SK-N-SH treated with all-trans-retinoic acid at 6 μM for 48 hours (cell line): ENCODE results near the gene GALNT1.

Experiments
- ATAC-seq: fragments of 200-7000 bp; cut with Tn5 transposase; 3 replicates; pipeline ENCODE4 v1.9.1; 2020; ENCODE audit warnings: mild to moderate bottlenecking, moderate library complexity
- ARNTL ChIP-seq: fragments of 450-650 bp; formaldehyde crosslinking; IDR thresholded peaks from 2 replicates; pipeline ENCODE4 v1.5.0; 2020; ENCODE audit warnings: low read depth, mild to moderate bottlenecking, moderate library complexity, borderline replicate concordance
- BACH2 ChIP-seq: fragments of 250-450 bp; sonication (Bioruptor Pico); IDR thresholded peaks from 2 replicates; pipeline ENCODE4 v1.9.0; 2021; ENCODE audit warnings: mild to moderate bottlenecking, borderline replicate concordance
- CSDC2 ChIP-seq: fragments of 250-450 bp; sonication (Bioruptor Pico); IDR thresholded peaks from 2 replicates; pipeline ENCODE4 v1.5.0; 2020; ENCODE audit warnings: mild to moderate bottlenecking, moderate library complexity
- ESRRG ChIP-seq: fragments of 250-450 bp; sonication (Bioruptor Pico); IDR thresholded peaks from 2 replicates; pipeline ENCODE4 v1.6.1; 2021; ENCODE audit warnings: mild to moderate bottlenecking
- GLIS3 ChIP-seq: fragments of 250-450 bp; sonication (Bioruptor Pico); IDR thresholded peaks from 2 replicates; pipeline ENCODE4 v1.5.0; 2020; ENCODE audit warnings: mild to moderate bottlenecking, moderate library complexity
- ISL1 ChIP-seq: fragments of 250-450 bp; sonication (Bioruptor Pico); IDR thresholded peaks from 2 replicates; pipeline ENCODE4 v2.1.2; 2022; ENCODE audit warnings: mild to moderate bottlenecking, moderate library complexity
- OSR1 ChIP-seq: fragments of 250-450 bp; sonication (Bioruptor Pico); IDR thresholded peaks from 2 replicates; pipeline ENCODE4 v1.8.0; 2022; ENCODE audit warnings: moderate library complexity, mild to moderate bottlenecking, inconsistent platforms
- PPARA ChIP-seq: fragments of 250-450 bp; sonication (Bioruptor Pico); IDR thresholded peaks from 2 replicates; pipeline ENCODE4 v1.5.0; 2020; ENCODE audit warnings: mild to moderate bottlenecking, borderline replicate concordance
- RARB ChIP-seq: fragments of 250-450 bp; sonication (Bioruptor Pico); IDR thresholded peaks from 2 replicates; pipeline ENCODE4 v1.8.0; 2021; ENCODE audit warnings: mild to moderate bottlenecking, moderate library complexity
- SNAI2 ChIP-seq: fragments of 250-450 bp; sonication (Bioruptor Pico); IDR thresholded peaks from 2 replicates; pipeline ENCODE4 v1.5.0; 2020; ENCODE audit warnings: mild to moderate bottlenecking, moderate library complexity
- TCF4 ChIP-seq: fragments of 250-450 bp; sonication (Bioruptor Pico); IDR thresholded peaks from 2 replicates; pipeline ENCODE4 v1.8.0; 2021; ENCODE audit warnings: mild to moderate bottlenecking, moderate library complexity, borderline replicate concordance
- TOX ChIP-seq: fragments of 250-450 bp; sonication (Bioruptor Pico); IDR thresholded peaks from 2 replicates; pipeline ENCODE4 v1.8.0; 2021; ENCODE audit warnings: mild to moderate bottlenecking, moderate library complexity, borderline replicate concordance
- TSHZ2 ChIP-seq: fragments of 250-450 bp; sonication (Bioruptor Pico); IDR thresholded peaks from 2 replicates; pipeline ENCODE4 v1.5.0; 2020; ENCODE audit warnings: mild to moderate bottlenecking, moderate library complexity
- ZC3H10 ChIP-seq: fragments of 250-450 bp; sonication (Bioruptor Pico); IDR thresholded peaks from 2 replicates; pipeline ENCODE4 v1.5.1; 2021; ENCODE audit warnings: mild to moderate bottlenecking, moderate library complexity
- ZFP3 ChIP-seq: fragments of 250-450 bp; sonication (Bioruptor Pico); IDR thresholded peaks from 2 replicates; pipeline ENCODE4 v1.5.0; 2020; ENCODE audit warnings: mild to moderate bottlenecking, moderate library complexity
- ZFP30 ChIP-seq: fragments of 450-650 bp; formaldehyde crosslinking; IDR thresholded peaks from 2 replicates; pipeline ENCODE4 v1.5.0; 2022; ENCODE audit warnings: mild to moderate bottlenecking, moderate library complexity
- ZNF565 ChIP-seq: fragments of 450-650 bp; formaldehyde crosslinking; conservative IDR thresholded peaks from 2 replicates; pipeline ENCODE4 v1.5.0; 2020; ENCODE audit warnings: low read depth, mild to moderate bottlenecking, moderate library complexity
- ZNF70 ChIP-seq: fragments of 450-650 bp; formaldehyde crosslinking; IDR thresholded peaks from 2 replicates; pipeline ENCODE4 v1.5.0; 2020; ENCODE audit warnings: mild to moderate bottlenecking, moderate library complexity
- ZNF8 ChIP-seq: fragments of 450-650 bp; formaldehyde crosslinking; IDR thresholded peaks from 2 replicates; pipeline ENCODE4 v1.5.0; 2020; ENCODE audit warnings: mild to moderate bottlenecking, moderate library complexity
- TF ChIP-seq, protein P1 (sequence below): fragments of 250-450 bp; sonication (Bioruptor Pico); IDR thresholded peaks from 2 replicates; pipeline ENCODE4 v1.8.0; 2021; ENCODE audit warnings: low read depth, mild to moderate bottlenecking, moderate library complexity, borderline replicate concordance
- TF ChIP-seq, protein P2 (sequence below): fragments of 250-450 bp; sonication (Bioruptor Pico); IDR thresholded peaks from 2 replicates; pipeline ENCODE4 v1.8.0; 2020; ENCODE audit warnings: mild to moderate bottlenecking, moderate library complexity, borderline replicate concordance
- TF ChIP-seq, protein P3 (sequence below): fragments of 250-450 bp; sonication (Bioruptor Pico); IDR thresholded peaks from 2 replicates; pipeline ENCODE4 v1.5.1; 2020; ENCODE audit warnings: low read depth, mild to moderate bottlenecking, moderate library complexity
- TF ChIP-seq, protein P4 (sequence below): fragments of 250-450 bp; sonication (Bioruptor Pico); IDR thresholded peaks from 2 replicates; pipeline ENCODE4 v1.5.1; 2021; ENCODE audit warnings: mild to moderate bottlenecking, moderate library complexity

Gene GALNT1

GRCh38 chr18:35753306-35753910 lies 171.9 kb downstream of the GALNT1 start:
- ATAC-seq: no peak
- TF ChIP-seq ZNF8 (CRISPR knock-in tag): no peak
- TF ChIP-seq ZNF565 (CRISPR knock-in tag): no peak
- no peak for TF ChIP-seq TCF4 (CRISPR knock-in tag)
- no peak for TF ChIP-seq RARB (CRISPR knock-in tag)
- no peak for TF ChIP-seq TSHZ2 (CRISPR knock-in tag)
- TF ChIP-seq ZNF70 (CRISPR knock-in tag): no peak
- TF ChIP-seq, protein P1, sequence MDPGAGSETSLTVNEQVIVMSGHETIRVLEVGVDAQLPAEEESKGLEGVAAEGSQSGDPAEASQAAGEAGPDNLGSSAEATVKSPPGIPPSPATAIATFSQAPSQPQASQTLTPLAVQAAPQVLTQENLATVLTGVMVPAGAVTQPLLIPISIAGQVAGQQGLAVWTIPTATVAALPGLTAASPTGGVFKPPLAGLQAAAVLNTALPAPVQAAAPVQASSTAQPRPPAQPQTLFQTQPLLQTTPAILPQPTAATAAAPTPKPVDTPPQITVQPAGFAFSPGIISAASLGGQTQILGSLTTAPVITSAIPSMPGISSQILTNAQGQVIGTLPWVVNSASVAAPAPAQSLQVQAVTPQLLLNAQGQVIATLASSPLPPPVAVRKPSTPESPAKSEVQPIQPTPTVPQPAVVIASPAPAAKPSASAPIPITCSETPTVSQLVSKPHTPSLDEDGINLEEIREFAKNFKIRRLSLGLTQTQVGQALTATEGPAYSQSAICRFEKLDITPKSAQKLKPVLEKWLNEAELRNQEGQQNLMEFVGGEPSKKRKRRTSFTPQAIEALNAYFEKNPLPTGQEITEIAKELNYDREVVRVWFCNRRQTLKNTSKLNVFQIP (CRISPR knock-in tag): no peak
- no peak for TF ChIP-seq ARNTL (CRISPR knock-in tag)
- TF ChIP-seq ISL1 (CRISPR knock-in tag): no peak
- TF ChIP-seq ZFP30 (CRISPR knock-in tag): no peak
- TF ChIP-seq ZFP3: no peak
- no peak for TF ChIP-seq PPARA
- no peak for TF ChIP-seq BACH2 (CRISPR knock-in tag)

GRCh38 chr18:35754464-35754863 lies 172.9 kb downstream of the GALNT1 start:
- TF ChIP-seq, protein P2, sequence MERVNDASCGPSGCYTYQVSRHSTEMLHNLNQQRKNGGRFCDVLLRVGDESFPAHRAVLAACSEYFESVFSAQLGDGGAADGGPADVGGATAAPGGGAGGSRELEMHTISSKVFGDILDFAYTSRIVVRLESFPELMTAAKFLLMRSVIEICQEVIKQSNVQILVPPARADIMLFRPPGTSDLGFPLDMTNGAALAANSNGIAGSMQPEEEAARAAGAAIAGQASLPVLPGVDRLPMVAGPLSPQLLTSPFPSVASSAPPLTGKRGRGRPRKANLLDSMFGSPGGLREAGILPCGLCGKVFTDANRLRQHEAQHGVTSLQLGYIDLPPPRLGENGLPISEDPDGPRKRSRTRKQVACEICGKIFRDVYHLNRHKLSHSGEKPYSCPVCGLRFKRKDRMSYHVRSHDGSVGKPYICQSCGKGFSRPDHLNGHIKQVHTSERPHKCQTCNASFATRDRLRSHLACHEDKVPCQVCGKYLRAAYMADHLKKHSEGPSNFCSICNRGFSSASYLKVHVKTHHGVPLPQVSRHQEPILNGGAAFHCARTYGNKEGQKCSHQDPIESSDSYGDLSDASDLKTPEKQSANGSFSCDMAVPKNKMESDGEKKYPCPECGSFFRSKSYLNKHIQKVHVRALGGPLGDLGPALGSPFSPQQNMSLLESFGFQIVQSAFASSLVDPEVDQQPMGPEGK (CRISPR knock-in tag): no peak
- TF ChIP-seq ZNF70 (CRISPR knock-in tag) (no peak), CSDC2 (CRISPR knock-in tag) (no peak), PPARA (no peak), TOX (CRISPR knock-in tag) (no peak), SNAI2 (CRISPR knock-in tag) (no peak), ZC3H10 (CRISPR knock-in tag) (no peak), ZFP30 (CRISPR knock-in tag) (no peak), TCF4 (CRISPR knock-in tag) (no peak), ZNF565 (CRISPR knock-in tag) (no peak), ZFP3 (no peak)
- no peak for ATAC-seq

DNA sequence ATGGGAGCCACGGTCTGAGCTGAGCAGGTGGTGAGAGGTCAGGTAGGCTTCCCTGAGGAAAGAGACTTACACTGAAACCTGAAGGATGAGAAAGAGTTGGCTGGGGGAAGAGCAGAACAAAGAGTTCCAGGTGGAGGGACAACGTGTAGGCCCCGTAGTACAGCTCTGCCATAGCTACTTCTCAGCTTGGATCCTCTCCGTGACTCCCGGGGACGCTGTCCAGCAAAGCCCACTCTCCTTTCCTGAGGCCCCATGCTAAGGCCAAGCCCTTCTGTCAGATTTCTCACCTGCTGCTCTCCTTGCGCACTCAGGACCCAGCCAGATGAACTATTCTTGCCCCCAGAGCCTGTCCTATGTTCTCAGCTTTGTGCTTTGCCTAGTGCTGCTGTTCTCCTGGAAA lies 173.8 kb downstream of the GALNT1 start:
- no peak for ATAC-seq
- no peak for TF ChIP-seq OSR1
- TF ChIP-seq TOX (CRISPR knock-in tag): no peak
- no peak for TF ChIP-seq TSHZ2 (CRISPR knock-in tag)
- TF ChIP-seq ZNF8 (CRISPR knock-in tag): no peak
- TF ChIP-seq ARNTL (CRISPR knock-in tag): no peak
- TF ChIP-seq CSDC2 (CRISPR knock-in tag): no peak
- no peak for TF ChIP-seq GLIS3 (CRISPR knock-in tag)
- TF ChIP-seq ZFP3: no peak
- TF ChIP-seq, protein P3, sequence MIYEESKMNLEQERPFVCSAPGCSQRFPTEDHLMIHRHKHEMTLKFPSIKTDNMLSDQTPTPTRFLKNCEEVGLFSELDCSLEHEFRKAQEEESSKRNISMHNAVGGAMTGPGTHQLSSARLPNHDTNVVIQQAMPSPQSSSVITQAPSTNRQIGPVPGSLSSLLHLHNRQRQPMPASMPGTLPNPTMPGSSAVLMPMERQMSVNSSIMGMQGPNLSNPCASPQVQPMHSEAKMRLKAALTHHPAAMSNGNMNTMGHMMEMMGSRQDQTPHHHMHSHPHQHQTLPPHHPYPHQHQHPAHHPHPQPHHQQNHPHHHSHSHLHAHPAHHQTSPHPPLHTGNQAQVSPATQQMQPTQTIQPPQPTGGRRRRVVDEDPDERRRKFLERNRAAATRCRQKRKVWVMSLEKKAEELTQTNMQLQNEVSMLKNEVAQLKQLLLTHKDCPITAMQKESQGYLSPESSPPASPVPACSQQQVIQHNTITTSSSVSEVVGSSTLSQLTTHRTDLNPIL (CRISPR knock-in tag): no peak
- no peak for TF ChIP-seq ZNF565 (CRISPR knock-in tag)
- TF ChIP-seq, protein P4, sequence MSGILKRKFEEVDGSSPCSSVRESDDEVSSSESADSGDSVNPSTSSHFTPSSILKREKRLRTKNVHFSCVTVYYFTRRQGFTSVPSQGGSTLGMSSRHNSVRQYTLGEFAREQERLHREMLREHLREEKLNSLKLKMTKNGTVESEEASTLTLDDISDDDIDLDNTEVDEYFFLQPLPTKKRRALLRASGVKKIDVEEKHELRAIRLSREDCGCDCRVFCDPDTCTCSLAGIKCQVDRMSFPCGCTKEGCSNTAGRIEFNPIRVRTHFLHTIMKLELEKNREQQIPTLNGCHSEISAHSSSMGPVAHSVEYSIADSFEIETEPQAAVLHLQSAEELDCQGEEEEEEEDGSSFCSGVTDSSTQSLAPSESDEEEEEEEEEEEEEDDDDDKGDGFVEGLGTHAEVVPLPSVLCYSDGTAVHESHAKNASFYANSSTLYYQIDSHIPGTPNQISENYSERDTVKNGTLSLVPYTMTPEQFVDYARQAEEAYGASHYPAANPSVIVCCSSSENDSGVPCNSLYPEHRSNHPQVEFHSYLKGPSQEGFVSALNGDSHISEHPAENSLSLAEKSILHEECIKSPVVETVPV: no peak
- no peak for TF ChIP-seq TCF4 (CRISPR knock-in tag)
- no peak for TF ChIP-seq PPARA
- TF ChIP-seq, protein P2 (CRISPR knock-in tag): no peak
- TF ChIP-seq ISL1 (CRISPR knock-in tag): no peak
- TF ChIP-seq RARB (CRISPR knock-in tag): no peak
- no peak for TF ChIP-seq ESRRG (CRISPR knock-in tag)
